HepG2 (cell line): Measurements from ENCODE around the gene WTAP. TPM values are rescaled to one million over a fixed set of nuclear protein-coding genes. Genes with fewer than 3 reads are reported as not detected.
A peak's percentile ranks its signal among the peaks of the same experiment; 100 is the strongest.

Experiments
- DRAP1 ChIP-seq: IDR thresholded peaks from 2 replicates; pipeline ENCODE4 v1.6.1; 2016; ENCODE audit warnings: missing genetic modification reagents, missing compliant biosample characterization
- FOXO1 ChIP-seq: sonication (generic); formaldehyde crosslinking; IDR thresholded peaks from 2 replicates; pipeline ENCODE4 v1.4.0; 2020; ENCODE audit warnings: missing genetic modification reagents
- FOXP1 ChIP-seq, 2 experiments: fragments of 450-650 bp in 1 of 2; IDR thresholded peaks; 2 replicates each; pipeline ENCODE4 v1.6.1; 2017 to 2018; ENCODE audit warnings: antibody characterized with exemption in 1 of 2
- MED1 ChIP-seq: sonication (generic); formaldehyde crosslinking; IDR thresholded peaks from 2 replicates; pipeline ENCODE4 v1.4.0; 2020; ENCODE audit warnings: missing genetic modification reagents
- ONECUT2 ChIP-seq: sonication (generic); formaldehyde crosslinking; IDR thresholded peaks from 2 replicates; pipeline ENCODE4 v1.4.0; 2020; ENCODE audit warnings: missing genetic modification reagents
- RELA ChIP-seq: sonication (generic); formaldehyde crosslinking; IDR thresholded peaks from 2 replicates; pipeline ENCODE4 v1.4.0; 2020; ENCODE audit warnings: missing genetic modification reagents
- SMAD3 ChIP-seq: sonication (generic); formaldehyde crosslinking; IDR thresholded peaks from 2 replicates; pipeline ENCODE4 v1.4.0; 2020; ENCODE audit warnings: missing genetic modification reagents
- SMARCE1 ChIP-seq: fragments of 450-650 bp; IDR thresholded peaks from 2 replicates; pipeline ENCODE4 v1.6.1; 2017; ENCODE audit warnings: borderline replicate concordance
- SMC3 ChIP-seq: IDR thresholded peaks from 2 replicates; pipeline ENCODE4 v1.6.1; 2011; ENCODE audit warnings: low read length, improper control_type of control experiment
- SOX13 ChIP-seq, 3 experiments: fragments of 450-650 bp in 1 of 3; sonication (generic) in 1 of 3; formaldehyde crosslinking in 1 of 3; IDR thresholded peaks in 2 of 3; conservative IDR thresholded peaks in 1 of 3; 2 replicates each; pipeline versions ENCODE4 v1.5.0 to v1.6.1; 2016 to 2020; ENCODE audit warnings: antibody characterized with exemption in 1 of 3, mild to moderate bottlenecking in 1 of 3, missing compliant biosample characterization in 1 of 3, missing genetic modification reagents in 1 of 3, moderate library complexity in 1 of 3
- STAG1 ChIP-seq: sonication (generic); formaldehyde crosslinking; IDR thresholded peaks from 2 replicates; pipeline ENCODE4 v1.4.0; 2020; ENCODE audit warnings: missing genetic modification reagents
- TCF12 ChIP-seq, 2 experiments: fragments of 450-650 bp in 1 of 2; sonication (generic) in 1 of 2; formaldehyde crosslinking in 1 of 2; IDR thresholded peaks; 2 replicates each; pipeline versions ENCODE4 v1.6.1 to v1.8.0; 2017 to 2022; ENCODE audit warnings: antibody characterized with exemption in 1 of 2, mild to moderate bottlenecking in 1 of 2, missing genetic modification reagents in 1 of 2, moderate library complexity in 1 of 2
- TFDP1 ChIP-seq: IDR thresholded peaks from 2 replicates; pipeline ENCODE4 v1.6.1; 2016; ENCODE audit warnings: missing compliant biosample characterization, missing genetic modification reagents, borderline replicate concordance
- ZBTB25 ChIP-seq: IDR thresholded peaks from 2 replicates; pipeline ENCODE4 v1.6.1; 2018; ENCODE audit warnings: missing genetic modification reagents
- ZNF124 ChIP-seq: sonication (generic); formaldehyde crosslinking; IDR thresholded peaks from 2 replicates; pipeline ENCODE4 v1.4.0; 2020; ENCODE audit warnings: missing genetic modification reagents
- ZNF83 ChIP-seq: sonication (generic); formaldehyde crosslinking; IDR thresholded peaks from 2 replicates; pipeline ENCODE4 v1.4.0; 2020; ENCODE audit warnings: missing genetic modification reagents, mild to moderate bottlenecking, borderline replicate concordance
- polyA plus RNA-seq, 8 experiments: library from polyadenylated mRNA; depleted of rRNA in 3 of 8; stranded (reverse) in 7 of 8; unstranded in 1 of 8; fragments of >200 nt; fragmentation: Illumina TruSeq in 4 of 8; extraction: Trizol in 4 of 8; gene quantifications; 2 replicates each; pipeline versions ENCODE4 v1.2.1 to v1.2.3, GENCODE V29; 2011 to 2016; ENCODE audit warnings: low read depth in 4 of 8, missing spikeins in 1 of 8, mixed read lengths in 1 of 8; ENCODE audit not compliant: insufficient read depth in 1 of 8
- total RNA-seq, 5 experiments: library from RNA; depleted of rRNA; stranded (reverse); fragments of >200 nt; fragmentation: Illumina TruSeq; extraction: Trizol; gene quantifications; 2 replicates each; pipeline ENCODE4 v1.2.3, GENCODE V29; 2016; ENCODE audit warnings: low read depth in 1 of 5
- TF ChIP-seq, protein P1 (sequence below): IDR thresholded peaks from 2 replicates; pipeline ENCODE4 v1.6.1; 2016
- TF ChIP-seq, protein P2 (sequence below): sonication (generic); formaldehyde crosslinking; IDR thresholded peaks from 2 replicates; pipeline ENCODE4 v1.4.0; 2020; ENCODE audit warnings: low read depth, missing genetic modification reagents

Gene WTAP
- total and polyA plus RNA-seq, 2 of the 13 experiments (the other 11 are each of a cell fraction or from before 2014, with no cell fraction given): 31.6 to 167 TPM

- TF ChIP-seq SOX13 (IDR thresholded peaks at IDR 0.05) (no peak), SOX13 (CRISPR knock-in tag; conservative IDR thresholded peaks at IDR 0.05 in 1 of 2, IDR thresholded peaks at IDR 0.05 in 1 of 2) (peak; percentile 37 to 78; a peak in 2 of 4 replicates), SMAD3 (CRISPR knock-in tag) (peak; percentile 61; the same call in 1 of the 2 replicates), DRAP1 (CRISPR knock-in tag) (peak; percentile 55; the same call in 1 of the 2 replicates), ONECUT2 (CRISPR knock-in tag) (peak; percentile 44; the same call in 1 of the 2 replicates), TCF12 (IDR thresholded peaks at IDR 0.05) (no peak), TCF12 (CRISPR knock-in tag; IDR thresholded peaks at IDR 0.05) (no peak), RELA (CRISPR knock-in tag) (peak; percentile 100), SMC3 (peak; percentile 67), MED1 (CRISPR knock-in tag) (peak; percentile 94), ZBTB25 (peak; percentile 69; the same call in 1 of the 2 replicates), FOXP1 (IDR thresholded peaks at IDR 0.05) (peak; percentile 69), FOXP1 (CRISPR knock-in tag; IDR thresholded peaks at IDR 0.05) (peak; percentile 71), TFDP1 (CRISPR knock-in tag) (no peak; the same call in 1 of the 2 replicates), ZNF124 (CRISPR knock-in tag) (peak; percentile 77; the same call in 1 of the 2 replicates), ZNF83 (CRISPR knock-in tag) (no peak), SMARCE1 (no peak), STAG1 (CRISPR knock-in tag) (peak; percentile 75), FOXO1 (peak; percentile 61; the same call in 1 of the 2 replicates)
- TF ChIP-seq, protein P1, sequence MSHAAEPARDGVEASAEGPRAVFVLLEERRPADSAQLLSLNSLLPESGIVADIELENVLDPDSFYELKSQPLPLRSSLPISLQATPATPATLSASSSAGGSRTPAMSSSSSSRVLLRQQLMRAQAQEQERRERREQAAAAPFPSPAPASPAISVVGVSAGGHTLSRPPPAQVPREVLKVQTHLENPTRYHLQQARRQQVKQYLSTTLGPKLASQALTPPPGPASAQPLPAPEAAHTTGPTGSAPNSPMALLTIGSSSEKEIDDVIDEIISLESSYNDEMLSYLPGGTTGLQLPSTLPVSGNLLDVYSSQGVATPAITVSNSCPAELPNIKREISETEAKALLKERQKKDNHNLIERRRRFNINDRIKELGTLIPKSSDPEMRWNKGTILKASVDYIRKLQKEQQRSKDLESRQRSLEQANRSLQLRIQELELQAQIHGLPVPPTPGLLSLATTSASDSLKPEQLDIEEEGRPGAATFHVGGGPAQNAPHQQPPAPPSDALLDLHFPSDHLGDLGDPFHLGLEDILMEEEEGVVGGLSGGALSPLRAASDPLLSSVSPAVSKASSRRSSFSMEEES (CRISPR knock-in tag): peak; percentile 97
- TF ChIP-seq, protein P2, sequence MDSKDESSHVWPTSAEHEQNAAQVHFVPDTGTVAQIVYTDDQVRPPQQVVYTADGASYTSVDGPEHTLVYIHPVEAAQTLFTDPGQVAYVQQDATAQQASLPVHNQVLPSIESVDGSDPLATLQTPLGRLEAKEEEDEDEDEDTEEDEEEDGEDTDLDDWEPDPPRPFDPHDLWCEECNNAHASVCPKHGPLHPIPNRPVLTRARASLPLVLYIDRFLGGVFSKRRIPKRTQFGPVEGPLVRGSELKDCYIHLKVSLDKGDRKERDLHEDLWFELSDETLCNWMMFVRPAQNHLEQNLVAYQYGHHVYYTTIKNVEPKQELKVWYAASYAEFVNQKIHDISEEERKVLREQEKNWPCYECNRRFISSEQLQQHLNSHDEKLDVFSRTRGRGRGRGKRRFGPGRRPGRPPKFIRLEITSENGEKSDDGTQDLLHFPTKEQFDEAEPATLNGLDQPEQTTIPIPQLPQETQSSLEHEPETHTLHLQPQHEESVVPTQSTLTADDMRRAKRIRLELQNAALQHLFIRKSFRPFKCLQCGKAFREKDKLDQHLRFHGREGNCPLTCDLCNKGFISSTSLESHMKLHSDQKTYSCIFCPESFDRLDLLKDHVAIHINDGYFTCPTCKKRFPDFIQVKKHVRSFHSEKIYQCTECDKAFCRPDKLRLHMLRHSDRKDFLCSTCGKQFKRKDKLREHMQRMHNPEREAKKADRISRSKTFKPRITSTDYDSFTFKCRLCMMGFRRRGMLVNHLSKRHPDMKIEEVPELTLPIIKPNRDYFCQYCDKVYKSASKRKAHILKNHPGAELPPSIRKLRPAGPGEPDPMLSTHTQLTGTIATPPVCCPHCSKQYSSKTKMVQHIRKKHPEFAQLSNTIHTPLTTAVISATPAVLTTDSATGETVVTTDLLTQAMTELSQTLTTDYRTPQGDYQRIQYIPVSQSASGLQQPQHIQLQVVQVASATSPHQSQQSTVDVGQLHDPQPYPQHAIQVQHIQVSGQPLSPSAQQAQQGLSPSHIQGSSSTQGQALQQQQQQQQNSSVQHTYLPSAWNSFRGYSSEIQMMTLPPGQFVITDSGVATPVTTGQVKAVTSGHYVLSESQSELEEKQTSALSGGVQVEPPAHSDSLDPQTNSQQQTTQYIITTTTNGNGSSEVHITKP (CRISPR knock-in tag): peak; percentile 93
Observed at GRCh38 chr6:159691133-159691962, 36.0 kb upstream of the WTAP start (continued).
